Epithelial cell of proximal tubule (primary cell): ENCODE measurements around the gene FBXO9. TPM values are rescaled to one million over a fixed set of nuclear protein-coding genes. Genes with fewer than 3 reads are reported as not detected.

Experiments
- DNase-seq: peaks from one replicate; pipeline ENCODE4 v3.0.0-alpha.2; 2011; ENCODE audit warnings: low read depth
- H3K4me3 ChIP-seq: 2 replicates; pipeline ENCODE4 v1.5.1; 2011; ENCODE audit warnings: low read depth, mild to moderate bottlenecking, low read length
- CTCF ChIP-seq: conservative IDR thresholded peaks from 2 replicates; pipeline ENCODE4 v1.5.1; 2012; ENCODE audit warnings: low read depth, mild to moderate bottlenecking, low read length
- total RNA-seq: library from RNA; depleted of rRNA; stranded (reverse); fragments of >200 nt; gene quantifications from 2 replicates; pipeline ENCODE4 v1.2.3, GENCODE V29; 2015

FBXO9 gene
- total RNA-seq, 1 donor from 2014 or later: 48.8 TPM

GRCh38 chr6:53143710-53144109, 78.5 kb downstream of the FBXO9 start:
- DNase-seq: no peak
- no peak for TF ChIP-seq CTCF
- no peak overlapping the region for H3K4me3 ChIP-seq

GRCh38 chr6:53144802-53145201, 79.6 kb downstream of the FBXO9 start:
- TF ChIP-seq CTCF: no peak
- DNase-seq: no peak
- no peak overlapping the region for H3K4me3 ChIP-seq

- TF ChIP-seq CTCF: no peak
- H3K4me3 ChIP-seq: no peak within 1 kb of the TSS
- DNase-seq: no peak
These were observed 83.5 kb downstream of the FBXO9 start, which contains the start of gene GCM1 for GRCh38 chr6:53148684-53149083. Gene GCM1 (minus strand): TSS chr6:53148841. CDS start chr6:53145632, 3,209 bp downstream.

Other genes with a start within 250 kb of the FBXO9 start
- gene GSTA5, start 224.6 kb upstream of the FBXO9 start, total RNA-seq: not detected in 2 replicates
- gene GSTA3, start 155.7 kb upstream of the FBXO9 start, total RNA-seq: not detected in 2 replicates
- 10.5 and 12.1 TPM in 2 replicates for gene GSTA4, start 70.1 kb upstream of the FBXO9 start, total RNA-seq
- gene CILK1, start 3.6 kb upstream of the FBXO9 start, total RNA-seq: 4.3 and 5.4 TPM in 2 replicates
- gene GCM1, start 83.4 kb downstream of the FBXO9 start, total RNA-seq: not detected in 2 replicates